H1 (cell line): ENCODE data around the gene RANBP9. TPM values are rescaled to one million over a fixed set of nuclear protein-coding genes. Genes with fewer than 3 reads are reported as not detected.

Source experiments
- CTCF ChIA-PET: fragments of 300-600 bp; sonication (Branson Sonifier 250); formaldehyde crosslinking; loops from one replicate; lab custom pipeline; 2021; ENCODE audit not compliant: partially characterized antibody; lab: Charles Lee
- POLR2A ChIA-PET: fragments of 300-600 bp; sonication (Branson Sonifier 250); formaldehyde crosslinking; loops from one replicate; lab custom pipeline; 2021; ENCODE audit warnings: inconsistent platforms; ENCODE audit not compliant: partially characterized antibody; lab: Charles Lee
- DNase-seq, 2 experiments: peaks; one replicate each; pipeline versions ENCODE4 v3.0.0 to v3.0.0-alpha.2; 2010 to 2022; ENCODE audit warnings: low spot score in 2 of 2, low read depth in 1 of 2, mixed read lengths in 1 of 2
- FAIRE-seq: peaks from 2 replicates; lab custom pipeline; 2011; peaks lifted over from hg19 to GRCh38; lab: Jason Lieb, UNC
- H2AFZ ChIP-seq: 2 replicates; pipeline ENCODE4 v1.8.1; 2012; ENCODE audit warnings: low read length, inconsistent platforms
- H2AK5ac ChIP-seq: 2 replicates; pipeline ENCODE4 v1.6.1; 2013; ENCODE audit warnings: low read depth, low read length
- H2BK120ac ChIP-seq: replicated peaks from 2 replicates; pipeline ENCODE3; 2013; ENCODE audit warnings: low read depth, low read length, inconsistent platforms
- H2BK12ac ChIP-seq: 2 replicates; pipeline ENCODE4 v1.6.1; 2013; ENCODE audit warnings: low read depth, low read length
- H2BK15ac ChIP-seq: 2 replicates; pipeline ENCODE4 v1.6.1; 2013; ENCODE audit warnings: low read length
- H2BK20ac ChIP-seq: 2 replicates; pipeline ENCODE4 v1.6.1; 2013; ENCODE audit warnings: low read length
- H2BK5ac ChIP-seq: 2 replicates; pipeline ENCODE4 v1.6.1; 2013; ENCODE audit warnings: low read depth, low read length
- H3K14ac ChIP-seq: 2 replicates; pipeline ENCODE4 v1.6.1; 2013; ENCODE audit warnings: inconsistent platforms; ENCODE audit not compliant: insufficient read length
- H3K18ac ChIP-seq: 2 replicates; pipeline ENCODE4 v1.6.1; 2013; ENCODE audit warnings: low read length; ENCODE audit errors: extremely low read depth
- H3K23ac ChIP-seq: 2 replicates; pipeline ENCODE4 v1.6.1; 2013; ENCODE audit warnings: inconsistent platforms; ENCODE audit not compliant: insufficient read length
- H3K23me2 ChIP-seq: 2 replicates; pipeline ENCODE4 v1.6.1; 2013; ENCODE audit warnings: low read depth, low read length
- H3K27ac ChIP-seq: 2 replicates; pipeline ENCODE4 v1.6.1; 2011; ENCODE audit warnings: low read depth, low read length, inconsistent platforms
- H3K27me3 ChIP-seq, 4 experiments: replicated peaks in 1 of 4; 1 replicate in 1 of 4; 2 replicates in 3 of 4; pipeline versions ENCODE4 v1.6.1 to v1.8.1; 2011 to 2013; ENCODE audit warnings: low read length in 3 of 4, mild to moderate bottlenecking in 3 of 4, inconsistent platforms in 2 of 4, mixed read lengths in 2 of 4, moderate library complexity in 1 of 4; ENCODE audit not compliant: control insufficient read depth in 3 of 4, insufficient read depth in 3 of 4; ENCODE audit errors: extremely low read depth in 1 of 4
- H3K36me3 ChIP-seq, 4 experiments: 2 replicates each; pipeline versions ENCODE4 v1.6.1 to v1.8.1; 2011 to 2013; ENCODE audit warnings: mild to moderate bottlenecking in 4 of 4, low read length in 3 of 4, moderate library complexity in 2 of 4, control low read depth in 1 of 4, inconsistent platforms in 1 of 4; ENCODE audit not compliant: insufficient read depth in 4 of 4, control insufficient read depth in 2 of 4
- H3K4ac ChIP-seq: replicated peaks from 2 replicates; pipeline ENCODE3; 2013; ENCODE audit warnings: low read length, low read depth, mixed read lengths, inconsistent platforms; ENCODE audit not compliant: insufficient read length
- H3K4me1 ChIP-seq, 4 experiments: replicated peaks in 1 of 4; 1 replicate in 1 of 4; 2 replicates in 3 of 4; pipeline versions ENCODE4 v1.6.1 to v1.8.1; 2011 to 2013; ENCODE audit warnings: low read length in 3 of 4, inconsistent platforms in 2 of 4, mixed read lengths in 1 of 4; ENCODE audit not compliant: insufficient read depth in 4 of 4, control insufficient read depth in 3 of 4
- H3K4me2 ChIP-seq, 2 experiments: 2 replicates each; pipeline versions ENCODE4 v1.6.1 to v1.8.1; 2011 to 2013; ENCODE audit warnings: low read depth in 2 of 2, low read length in 2 of 2, control low read depth in 1 of 2, inconsistent platforms in 1 of 2, mild to moderate bottlenecking in 1 of 2; ENCODE audit not compliant: insufficient read depth in 1 of 2
- H3K4me3 ChIP-seq, 4 experiments: fragments of 200-600, 300-600 bp in 1 of 4; sonication (generic), shearing (Covaris generic), sonication (Bioruptor Twin) in 1 of 4; 2 replicates each; pipeline versions ENCODE4 v1.5.1 to v1.8.1; 2011 to 2016; ENCODE audit warnings: low read length in 4 of 4, low read depth in 3 of 4, control low read depth in 2 of 4, inconsistent platforms in 2 of 4, mild to moderate bottlenecking in 2 of 4, mixed read lengths in 1 of 4, moderate library complexity in 1 of 4; ENCODE audit not compliant: insufficient read depth in 2 of 4; ENCODE audit errors: extremely low read depth in 1 of 4
- H3K56ac ChIP-seq: replicated peaks from 2 replicates; pipeline ENCODE3; 2013; ENCODE audit warnings: low read depth, mild to moderate bottlenecking, mixed read lengths, low read length, inconsistent platforms; ENCODE audit not compliant: insufficient read length
- H3K79me1 ChIP-seq: 2 replicates; pipeline ENCODE4 v1.6.1; 2013; ENCODE audit warnings: low read depth, low read length, control low read depth
- H3K79me2 ChIP-seq, 2 experiments: 2 replicates each; pipeline versions ENCODE4 v1.6.1 to v1.8.1; 2012 to 2013; ENCODE audit warnings: low read length in 2 of 2, mild to moderate bottlenecking in 2 of 2, inconsistent platforms in 1 of 2; ENCODE audit not compliant: insufficient read depth in 2 of 2, control insufficient read depth in 1 of 2
- H3K9ac ChIP-seq, 4 experiments: replicated peaks in 1 of 4; 1 replicate in 1 of 4; 2 replicates in 3 of 4; pipeline versions ENCODE4 v1.6.1 to v1.8.1; 2011 to 2013; ENCODE audit warnings: low read depth in 3 of 4, low read length in 3 of 4, control low read depth in 2 of 4, mild to moderate bottlenecking in 2 of 4, moderate library complexity in 2 of 4, inconsistent platforms in 1 of 4; ENCODE audit errors: extremely low read depth in 1 of 4
- H3K9me3 ChIP-seq, 2 experiments: 2 replicates each; pipeline versions ENCODE4 v1.6.1 to v1.8.1; 2012 to 2013; ENCODE audit warnings: mild to moderate bottlenecking in 2 of 2, moderate library complexity in 2 of 2, control low read depth in 1 of 2, inconsistent platforms in 1 of 2, low read depth in 1 of 2, low read length in 1 of 2, mixed read lengths in 1 of 2; ENCODE audit not compliant: insufficient read depth in 2 of 2
- H4K20me1 ChIP-seq, 2 experiments: replicated peaks in 1 of 2; 2 replicates each; pipeline versions ENCODE3 to v1.8.1; 2011 to 2013; ENCODE audit warnings: inconsistent platforms in 2 of 2, low read length in 2 of 2, mild to moderate bottlenecking in 1 of 2; ENCODE audit not compliant: insufficient read depth in 2 of 2, control insufficient read depth in 1 of 2
- H4K5ac ChIP-seq: 2 replicates; pipeline ENCODE4 v1.6.1; 2013; ENCODE audit warnings: low read length, low read depth, mixed read lengths, inconsistent platforms; ENCODE audit not compliant: insufficient read length
- H4K8ac ChIP-seq: 2 replicates; pipeline ENCODE4 v1.8.0; 2013; ENCODE audit warnings: mild to moderate bottlenecking, moderate library complexity, low read length, inconsistent platforms; ENCODE audit not compliant: insufficient read depth; ENCODE audit errors: extremely low read depth
- H4K91ac ChIP-seq: replicated peaks from 2 replicates; pipeline ENCODE3; 2013; ENCODE audit warnings: low read length, mixed read lengths, inconsistent platforms; ENCODE audit not compliant: insufficient read length
- GABPA ChIP-seq: IDR thresholded peaks from 2 replicates; pipeline ENCODE4 v1.6.1; 2011; ENCODE audit warnings: mild to moderate bottlenecking, low read length, moderate library complexity, borderline replicate concordance; ENCODE audit not compliant: insufficient read depth
- GTF2F1 ChIP-seq: IDR thresholded peaks from 2 replicates; pipeline ENCODE4 v1.6.1; 2012; ENCODE audit warnings: low read depth, low read length, improper control_type of control experiment, borderline replicate concordance
- POLR2AphosphoS5 ChIP-seq: IDR thresholded peaks from 2 replicates; pipeline ENCODE4 v1.6.1; 2011; ENCODE audit warnings: low read depth, low read length
- TEAD4 ChIP-seq: IDR thresholded peaks from 2 replicates; pipeline ENCODE4 v1.6.1; 2012; ENCODE audit warnings: low read depth, low read length, inconsistent platforms, mixed read lengths
- WGBS, 2 experiments: shearing (Covaris generic) in 1 of 2; methylation state at CpG; one replicate each; pipeline versions ENCODE4 v1.1.6 to v1.1.7; 2013 to 2015; ENCODE audit warnings: low lambda C conversion rate in 2 of 2, mixed read lengths in 2 of 2, inconsistent platforms in 1 of 2, low coverage in 1 of 2, missing lambda C conversion rate in 1 of 2; ENCODE audit not compliant: insufficient replicate concordance in 2 of 2, insufficient coverage in 1 of 2, insufficient read length in 1 of 2; ENCODE audit errors: extremely low coverage in 1 of 2, missing lambda C conversion rate in 1 of 2; 5-methylcytosine and 5-hydroxymethylcytosine counted together
- polyA plus RNA-seq, 7 experiments: library from polyadenylated mRNA; depleted of rRNA in 3 of 7; stranded (reverse) in 5 of 7; unstranded in 2 of 7; fragments of >200 nt in 5 of 7; fragments of 200-250 nt in 2 of 7; gene quantifications; 1 replicate in 5 of 7; 2 replicates in 1 of 7; 4 replicates in 1 of 7; pipeline versions ENCODE4 v1.2.1 to v1.2.3, GENCODE V29; 2011 to 2013; ENCODE audit warnings: missing spikeins in 2 of 7, mixed read lengths in 2 of 7
- total RNA-seq: library from RNA; stranded (reverse); fragmentation: NEBNext Ultra II Directional; extraction: Animal tissue kit (Norgen Biotek cat#: 25700); gene quantifications from 2 replicates; pipeline ENCODE4 v1.2.1, GENCODE V29; 2021

The RANBP9 gene
- total and polyA plus RNA-seq, 2 of the 8 experiments (the other 6 are each of a cell fraction or from before 2014, with no cell fraction given): 13.0 to 36.7 TPM

- no peak overlapping the region for H3K56ac ChIP-seq
- H4K8ac ChIP-seq: no peak overlapping the region
- POLR2A ChIA-PET: no interaction called here
- H3K36me3 ChIP-seq: no peaks in the 10 kb centered on the region; a peak in 1 of 8 replicates
- H2BK120ac ChIP-seq: no peak overlapping the region
- CTCF ChIA-PET: no interaction called here
- H3K18ac ChIP-seq: no peak overlapping the region
- no peak overlapping the region for H3K4me2 ChIP-seq
- peaks cover 3 to 88% of the 10 kb centered on the region in 2 experiments; a peak in 3 of 4 replicates for H3K79me2 ChIP-seq
- TF ChIP-seq TEAD4 (no peak), GTF2F1 (no peak), POLR2AphosphoS5 (no peak), GABPA (no peak)
- H3K9me3 ChIP-seq: no peaks in the 10 kb centered on the region
- H2BK12ac ChIP-seq: no peak overlapping the region
- WGBS, 2 experiments: 87% methylated on average over 3 of the region's 3 CpGs; no CpG with 5 or more reads in 1 of the 2 experiments
- no peak overlapping the region for H3K27ac ChIP-seq
- FAIRE-seq (no peak), DNase-seq (no peak)
- no peak overlapping the region for H3K9ac ChIP-seq
- H3K23me2 ChIP-seq: no peaks in the 10 kb centered on the region
- H2BK5ac ChIP-seq: no peak overlapping the region
- H4K20me1 ChIP-seq: peaks cover 0 to 1% of the 10 kb centered on the region in 2 experiments
- no peak overlapping the region for H4K5ac ChIP-seq
- H2BK20ac ChIP-seq: no peak overlapping the region
- H3K4ac ChIP-seq: no peak overlapping the region
- no peak overlapping the region for H3K23ac ChIP-seq
- no peak overlapping the region for H4K91ac ChIP-seq
- H3K4me3 ChIP-seq: no peak overlapping the region
- H2BK15ac ChIP-seq: no peak overlapping the region
- H2AK5ac ChIP-seq: no peak overlapping the region
- H3K4me1 ChIP-seq: no peaks in the 10 kb centered on the region
- H3K27me3 ChIP-seq: no peaks in the 10 kb centered on the region
- H2AFZ ChIP-seq: no peak overlapping the region
- H3K79me1 ChIP-seq: 0 out of 2 replicates have a peak, but pooled peaks cover 4% of the 10 kb centered on the region
- no peak overlapping the region for H3K14ac ChIP-seq
Measured at GRCh38 chr6:13677878-13678254, 33.8 kb downstream of the RANBP9 start.
